Measurements from ENCODE around the gene APOL6.

DNA sequence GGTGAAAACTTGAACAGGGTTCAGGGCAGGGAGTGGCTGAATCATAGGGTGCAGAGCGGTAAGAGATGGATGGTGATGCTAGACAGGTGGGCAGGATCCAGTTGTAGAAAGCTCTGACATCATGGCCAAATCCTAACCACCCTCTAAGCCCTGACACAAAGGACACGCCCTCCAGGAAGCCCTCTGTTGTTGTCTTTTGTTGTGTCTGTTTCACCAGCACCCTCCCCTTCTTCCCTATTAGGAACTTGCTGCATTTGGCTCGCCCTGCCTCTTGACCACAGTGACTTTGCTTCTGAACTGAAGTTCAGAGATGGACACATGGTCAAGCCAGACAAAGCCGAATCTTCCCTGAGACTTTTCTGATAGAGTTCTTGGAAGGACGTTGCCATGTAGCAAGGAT is 14.2 kb upstream of the APOL6 start:
- no peak for TF ChIP-seq EZH2 (conservative IDR thresholded peaks at IDR 0.05; ENCODE audit: low read depth, low read length)
- TF ChIP-seq, protein P1, sequence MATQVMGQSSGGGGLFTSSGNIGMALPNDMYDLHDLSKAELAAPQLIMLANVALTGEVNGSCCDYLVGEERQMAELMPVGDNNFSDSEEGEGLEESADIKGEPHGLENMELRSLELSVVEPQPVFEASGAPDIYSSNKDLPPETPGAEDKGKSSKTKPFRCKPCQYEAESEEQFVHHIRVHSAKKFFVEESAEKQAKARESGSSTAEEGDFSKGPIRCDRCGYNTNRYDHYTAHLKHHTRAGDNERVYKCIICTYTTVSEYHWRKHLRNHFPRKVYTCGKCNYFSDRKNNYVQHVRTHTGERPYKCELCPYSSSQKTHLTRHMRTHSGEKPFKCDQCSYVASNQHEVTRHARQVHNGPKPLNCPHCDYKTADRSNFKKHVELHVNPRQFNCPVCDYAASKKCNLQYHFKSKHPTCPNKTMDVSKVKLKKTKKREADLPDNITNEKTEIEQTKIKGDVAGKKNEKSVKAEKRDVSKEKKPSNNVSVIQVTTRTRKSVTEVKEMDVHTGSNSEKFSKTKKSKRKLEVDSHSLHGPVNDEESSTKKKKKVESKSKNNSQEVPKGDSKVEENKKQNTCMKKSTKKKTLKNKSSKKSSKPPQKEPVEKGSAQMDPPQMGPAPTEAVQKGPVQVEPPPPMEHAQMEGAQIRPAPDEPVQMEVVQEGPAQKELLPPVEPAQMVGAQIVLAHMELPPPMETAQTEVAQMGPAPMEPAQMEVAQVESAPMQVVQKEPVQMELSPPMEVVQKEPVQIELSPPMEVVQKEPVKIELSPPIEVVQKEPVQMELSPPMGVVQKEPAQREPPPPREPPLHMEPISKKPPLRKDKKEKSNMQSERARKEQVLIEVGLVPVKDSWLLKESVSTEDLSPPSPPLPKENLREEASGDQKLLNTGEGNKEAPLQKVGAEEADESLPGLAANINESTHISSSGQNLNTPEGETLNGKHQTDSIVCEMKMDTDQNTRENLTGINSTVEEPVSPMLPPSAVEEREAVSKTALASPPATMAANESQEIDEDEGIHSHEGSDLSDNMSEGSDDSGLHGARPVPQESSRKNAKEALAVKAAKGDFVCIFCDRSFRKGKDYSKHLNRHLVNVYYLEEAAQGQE (IDR thresholded peaks at IDR 0.05; ENCODE audit: borderline replicate concordance in 1 of 2, low read depth in 1 of 2, low read length in 2 of 2) = no peak
- TF ChIP-seq, protein P2, sequence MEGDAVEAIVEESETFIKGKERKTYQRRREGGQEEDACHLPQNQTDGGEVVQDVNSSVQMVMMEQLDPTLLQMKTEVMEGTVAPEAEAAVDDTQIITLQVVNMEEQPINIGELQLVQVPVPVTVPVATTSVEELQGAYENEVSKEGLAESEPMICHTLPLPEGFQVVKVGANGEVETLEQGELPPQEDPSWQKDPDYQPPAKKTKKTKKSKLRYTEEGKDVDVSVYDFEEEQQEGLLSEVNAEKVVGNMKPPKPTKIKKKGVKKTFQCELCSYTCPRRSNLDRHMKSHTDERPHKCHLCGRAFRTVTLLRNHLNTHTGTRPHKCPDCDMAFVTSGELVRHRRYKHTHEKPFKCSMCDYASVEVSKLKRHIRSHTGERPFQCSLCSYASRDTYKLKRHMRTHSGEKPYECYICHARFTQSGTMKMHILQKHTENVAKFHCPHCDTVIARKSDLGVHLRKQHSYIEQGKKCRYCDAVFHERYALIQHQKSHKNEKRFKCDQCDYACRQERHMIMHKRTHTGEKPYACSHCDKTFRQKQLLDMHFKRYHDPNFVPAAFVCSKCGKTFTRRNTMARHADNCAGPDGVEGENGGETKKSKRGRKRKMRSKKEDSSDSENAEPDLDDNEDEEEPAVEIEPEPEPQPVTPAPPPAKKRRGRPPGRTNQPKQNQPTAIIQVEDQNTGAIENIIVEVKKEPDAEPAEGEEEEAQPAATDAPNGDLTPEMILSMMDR (CRISPR knock-in tag; IDR thresholded peaks at IDR 0.05) = no peak
- no peak for TF ChIP-seq ZNF569 (CRISPR knock-in tag; IDR thresholded peaks at IDR 0.05; ENCODE audit: borderline replicate concordance)
- TF ChIP-seq MAFG (CRISPR knock-in tag; IDR thresholded peaks at IDR 0.05) = no peak
- TF ChIP-seq, protein P3, sequence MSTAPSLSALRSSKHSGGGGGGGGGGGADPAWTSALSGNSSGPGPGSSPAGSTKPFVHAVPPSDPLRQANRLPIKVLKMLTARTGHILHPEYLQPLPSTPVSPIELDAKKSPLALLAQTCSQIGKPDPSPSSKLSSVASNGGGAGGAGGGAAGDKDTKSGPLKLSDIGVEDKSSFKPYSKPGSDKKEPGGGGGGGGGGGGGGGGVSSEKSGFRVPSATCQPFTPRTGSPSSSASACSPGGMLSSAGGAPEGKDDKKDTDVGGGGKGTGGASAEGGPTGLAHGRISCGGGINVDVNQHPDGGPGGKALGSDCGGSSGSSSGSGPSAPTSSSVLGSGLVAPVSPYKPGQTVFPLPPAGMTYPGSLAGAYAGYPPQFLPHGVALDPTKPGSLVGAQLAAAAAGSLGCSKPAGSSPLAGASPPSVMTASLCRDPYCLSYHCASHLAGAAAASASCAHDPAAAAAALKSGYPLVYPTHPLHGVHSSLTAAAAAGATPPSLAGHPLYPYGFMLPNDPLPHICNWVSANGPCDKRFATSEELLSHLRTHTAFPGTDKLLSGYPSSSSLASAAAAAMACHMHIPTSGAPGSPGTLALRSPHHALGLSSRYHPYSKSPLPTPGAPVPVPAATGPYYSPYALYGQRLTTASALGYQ (CRISPR knock-in tag; IDR thresholded peaks at IDR 0.05) = no peak
- no peak for TF ChIP-seq MEIS1 (CRISPR knock-in tag; IDR thresholded peaks at IDR 0.05; ENCODE audit: borderline replicate concordance)
